ENCODE data around the gene SIKE1.

SIKE1 gene

GRCh38 chr1:114725230-114725629 lies 55.3 kb downstream of the SIKE1 start:
- TF ChIP-seq CTCF (IDR thresholded peaks at IDR 0.05; ENCODE audit: extremely low read depth, insufficient read depth, missing control alignments): no peak
- DNase-seq (ENCODE audit: low spot score): no peak
- in situ Hi-C loops (cut with MboI; ENCODE audit: low pct_unique_long_range_greater_than_20kb, low sequenced_read_pairs, unreplicated experiment): no loop called here

- no peak for TF ChIP-seq CTCF (IDR thresholded peaks at IDR 0.05; ENCODE audit: extremely low read depth, insufficient read depth, missing control alignments)
- no peak for DNase-seq (ENCODE audit: low spot score)
- in situ Hi-C loops (cut with MboI; ENCODE audit: low pct_unique_long_range_greater_than_20kb, low sequenced_read_pairs, unreplicated experiment): no loop called here
These were observed 56.6 kb downstream of the SIKE1 start for GRCh38 chr1:114723915-114724314.

- no peak for DNase-seq (ENCODE audit: low spot score)
- no peak for TF ChIP-seq CTCF (IDR thresholded peaks at IDR 0.05; ENCODE audit: extremely low read depth, insufficient read depth, missing control alignments)
- in situ Hi-C loops (cut with MboI; ENCODE audit: low pct_unique_long_range_greater_than_20kb, low sequenced_read_pairs, unreplicated experiment): no loop called here
These were observed 57.0 kb downstream of the SIKE1 start for GRCh38 chr1:114723457-114723856.

GRCh38 chr1:114720492-114720891 lies 60.0 kb downstream of the SIKE1 start:
- TF ChIP-seq CTCF (IDR thresholded peaks at IDR 0.05; ENCODE audit: extremely low read depth, insufficient read depth, missing control alignments): no peak
- no peak for DNase-seq (ENCODE audit: low spot score)
- in situ Hi-C loops (cut with MboI; ENCODE audit: low pct_unique_long_range_greater_than_20kb, low sequenced_read_pairs, unreplicated experiment): no loop called here
